Stimulated activated CD4-positive, alpha-beta T cell treated with anti-CD3 and anti-CD28 coated beads, TNF-alpha, amount 100 ng/mL, for 1 hour (primary cell): Measurements from ENCODE around the gene MBTPS2.

Experiments
- DNase-seq, 3 donors: peaks; one replicate each; pipeline ENCODE4 v3.0.0-alpha.2; 2020; ENCODE audit warnings: low read depth in 3 of 3, low spot score in 1 of 3

Gene MBTPS2

DNA sequence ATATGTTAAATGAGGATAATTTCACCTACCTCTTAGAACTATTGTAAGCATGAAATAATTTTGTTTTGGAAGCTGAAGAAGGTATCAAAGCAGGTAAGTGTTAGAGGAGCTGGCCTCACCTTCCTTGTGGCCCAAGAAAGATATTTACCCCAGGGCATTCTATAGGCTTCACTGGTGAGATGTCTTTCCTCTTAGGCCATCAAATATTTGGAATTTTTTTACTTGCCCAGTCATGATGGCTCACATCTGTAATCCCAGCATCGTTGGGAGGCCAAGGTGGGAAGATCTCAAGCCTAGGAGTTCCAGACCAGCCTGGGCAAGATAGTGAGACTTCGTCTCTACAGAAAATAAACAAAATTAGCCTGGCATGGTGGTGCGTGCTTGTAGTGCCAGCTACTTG, 95.0 kb downstream of the MBTPS2 start:
- no peak for DNase-seq
